ENCODE data around the gene GALNT2.

- TF ChIP-seq EP300 (IDR thresholded peaks at IDR 0.05; ENCODE audit: borderline replicate concordance in 1 of 2, low read depth in 1 of 2, low read length in 1 of 2) (no peak), NRF1 (IDR thresholded peaks at IDR 0.05; ENCODE audit: low read depth, low read length) (no peak), SMC3 (IDR thresholded peaks at IDR 0.05; ENCODE audit: low read depth, low read length) (no peak), TAF1 (IDR thresholded peaks at IDR 0.05; ENCODE audit: borderline replicate concordance, low read depth, low read length) (no peak)
Measured at GRCh38 chr1:230147253-230148125, 80.5 kb downstream of the GALNT2 start.
